OCI-LY7 (cell line): ENCODE data around the gene OR52N4. TPM values are rescaled to one million over a fixed set of nuclear protein-coding genes. Genes with fewer than 3 reads are reported as not detected.

Experiments used
- BruUV-seq: library from RNA; stranded (reverse); fragments of 400-500 nt; replicated peaks from 2 replicates; lab custom pipeline; 2021; lab: Mats Ljungman, UMichigan
- CTCF ChIA-PET: fragments of 300-600 bp; sonication (Branson Sonifier 250); formaldehyde crosslinking; loops from one replicate; lab custom pipeline; 2022; ENCODE audit warnings: antibody characterized with exemption; ENCODE audit not compliant: unreplicated experiment; lab: Charles Lee
- POLR2A ChIA-PET: fragments of 300-600 bp; sonication (Branson Sonifier 250); formaldehyde crosslinking; loops from one replicate; lab custom pipeline; 2022; ENCODE audit warnings: antibody characterized with exemption; lab: Charles Lee
- DNase-seq: peaks from one replicate; pipeline ENCODE4 v3.0.0-alpha.2; 2015; ENCODE audit warnings: low spot score
- H2AFZ ChIP-seq: fragments of 200-600 bp; sonication (generic), shearing (Covaris generic); 2 replicates; pipeline ENCODE4 v1.6.1; 2014; ENCODE audit warnings: mild to moderate bottlenecking, antibody characterized with exemption, low read length, moderate library complexity
- H3K27ac ChIP-seq: fragments of 200-600 bp; sonication (generic); 2 replicates; pipeline ENCODE4 v1.5.1; 2014; ENCODE audit warnings: mixed run types, low read depth, mild to moderate bottlenecking, moderate library complexity, low read length, inconsistent platforms; ENCODE audit not compliant: poor library complexity, severe bottlenecking
- H3K36me3 ChIP-seq: fragments of 200-600 bp; sonication (generic); 2 replicates; pipeline ENCODE4 v1.6.1; 2014; ENCODE audit warnings: mild to moderate bottlenecking, antibody characterized with exemption, low read length, moderate library complexity, mixed read lengths; ENCODE audit not compliant: insufficient read depth
- H3K4me1 ChIP-seq: fragments of 200-600 bp; sonication (generic); 2 replicates; pipeline ENCODE4 v1.5.1; 2014; ENCODE audit warnings: mild to moderate bottlenecking, low read length; ENCODE audit not compliant: insufficient read depth, poor library complexity, severe bottlenecking
- H3K4me2 ChIP-seq: fragments of 200-600 bp; sonication (generic); 2 replicates; pipeline ENCODE4 v1.6.1; 2014; ENCODE audit warnings: mild to moderate bottlenecking, low read length
- H3K4me3 ChIP-seq: fragments of 200-600 bp; sonication (generic); 2 replicates; pipeline ENCODE4 v1.5.1; 2014; ENCODE audit warnings: mild to moderate bottlenecking, low read depth, low read length; ENCODE audit not compliant: poor library complexity, severe bottlenecking
- H3K79me2 ChIP-seq: fragments of 200-600 bp; sonication (generic); 2 replicates; pipeline ENCODE4 v1.6.1; 2016; ENCODE audit warnings: low read depth, mild to moderate bottlenecking, low read length, moderate library complexity, mixed read lengths; ENCODE audit not compliant: insufficient read depth
- H3K9me2 ChIP-seq: fragments of 200-600 bp; sonication (generic); 2 replicates; pipeline ENCODE4 v1.6.1; 2016; ENCODE audit warnings: mild to moderate bottlenecking, low read length, mixed read lengths; ENCODE audit not compliant: insufficient read depth
- H3K9me3 ChIP-seq: fragments of 200-600 bp; sonication (generic); 2 replicates; pipeline ENCODE4 v1.6.1; 2014; ENCODE audit warnings: mild to moderate bottlenecking, mixed run types, low read length, mixed read lengths
- H4K20me1 ChIP-seq: fragments of 200-600 bp; sonication (generic); 2 replicates; pipeline ENCODE4 v1.6.1; 2014; ENCODE audit warnings: mild to moderate bottlenecking, antibody characterized with exemption, low read length, moderate library complexity, mixed read lengths; ENCODE audit not compliant: insufficient read depth
- EZH2phosphoT487 ChIP-seq: fragments of 200-600 bp; sonication (generic); IDR thresholded peaks from 2 replicates; pipeline ENCODE4 v1.6.1; 2018; ENCODE audit warnings: low read depth, borderline replicate concordance, mild to moderate bottlenecking, mixed run types, antibody characterized with exemption, low read length, moderate library complexity, mixed read lengths
- intact Hi-C: fragments of 100-400 bp; cut with micrococcal nuclease; formaldehyde crosslinking; loops from one replicate; pipeline ENCODE4 v1.10.0; 2022; ENCODE audit not compliant: unreplicated experiment
- total RNA-seq, 2 experiments: library from RNA; depleted of rRNA in 1 of 2; stranded (reverse); fragments of >200 nt in 1 of 2; shearing (Covaris generic) in 1 of 2; gene quantifications; 2 replicates each; pipeline ENCODE4 v1.2.3, GENCODE V29; 2014 to 2022
- TF ChIP-seq, protein P1 (sequence below): fragments of 200-600 bp; sonication (generic); conservative IDR thresholded peaks from 2 replicates; pipeline ENCODE4 v1.5.1; 2014; ENCODE audit warnings: mild to moderate bottlenecking, antibody characterized with exemption, low read length, moderate library complexity, mixed read lengths

OR52N4 gene
- total RNA-seq, 2 experiments from 2014 or later: not detected

DNA sequence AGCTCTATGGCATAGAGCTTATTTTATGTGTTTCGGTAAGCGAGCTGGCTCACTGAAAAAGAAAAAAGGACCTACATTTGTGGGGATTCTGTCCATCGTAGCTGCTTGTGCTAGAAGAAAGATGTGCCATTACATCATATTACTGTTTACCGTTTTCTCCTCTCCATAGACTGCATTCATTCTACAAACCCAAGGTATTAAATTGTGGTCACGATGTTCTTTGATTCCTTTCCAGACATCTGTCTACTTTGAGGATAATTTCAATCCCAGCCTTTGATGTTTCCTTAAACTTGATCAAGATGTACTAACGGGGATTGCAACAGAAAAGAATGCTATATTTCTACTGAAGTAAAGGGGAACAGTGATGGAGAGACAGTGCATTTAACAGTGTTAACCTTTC, 42.5 kb downstream of the OR52N4 start:
- Histone ChIP-seq H3K4me2 (no peak overlapping the region), H2AFZ (no peak overlapping the region), H4K20me1 (no peaks in the 10 kb centered on the region), H3K4me1 (no peaks in the 10 kb centered on the region), H3K4me3 (no peak overlapping the region), H3K9me2 (no peaks in the 10 kb centered on the region), H3K36me3 (no peaks in the 10 kb centered on the region), H3K27ac (no peak overlapping the region), H3K79me2 (no peaks in the 10 kb centered on the region), H3K9me3 (no peaks in the 10 kb centered on the region)
- CTCF ChIA-PET: no interaction called here
- POLR2A ChIA-PET: interaction anchor here (0.7 kb wide), 2 partner anchors 59 to 1169 kb away, joined by 3 to 4 read pairs; no protein-coding TSS in a partner anchor
- DNase-seq: no peak
- intact Hi-C loops: no loop called here
- BruUV-seq: no TSS peak
- TF ChIP-seq, protein P1, sequence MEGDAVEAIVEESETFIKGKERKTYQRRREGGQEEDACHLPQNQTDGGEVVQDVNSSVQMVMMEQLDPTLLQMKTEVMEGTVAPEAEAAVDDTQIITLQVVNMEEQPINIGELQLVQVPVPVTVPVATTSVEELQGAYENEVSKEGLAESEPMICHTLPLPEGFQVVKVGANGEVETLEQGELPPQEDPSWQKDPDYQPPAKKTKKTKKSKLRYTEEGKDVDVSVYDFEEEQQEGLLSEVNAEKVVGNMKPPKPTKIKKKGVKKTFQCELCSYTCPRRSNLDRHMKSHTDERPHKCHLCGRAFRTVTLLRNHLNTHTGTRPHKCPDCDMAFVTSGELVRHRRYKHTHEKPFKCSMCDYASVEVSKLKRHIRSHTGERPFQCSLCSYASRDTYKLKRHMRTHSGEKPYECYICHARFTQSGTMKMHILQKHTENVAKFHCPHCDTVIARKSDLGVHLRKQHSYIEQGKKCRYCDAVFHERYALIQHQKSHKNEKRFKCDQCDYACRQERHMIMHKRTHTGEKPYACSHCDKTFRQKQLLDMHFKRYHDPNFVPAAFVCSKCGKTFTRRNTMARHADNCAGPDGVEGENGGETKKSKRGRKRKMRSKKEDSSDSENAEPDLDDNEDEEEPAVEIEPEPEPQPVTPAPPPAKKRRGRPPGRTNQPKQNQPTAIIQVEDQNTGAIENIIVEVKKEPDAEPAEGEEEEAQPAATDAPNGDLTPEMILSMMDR: no peak
- no peak for TF ChIP-seq EZH2phosphoT487

DNA sequence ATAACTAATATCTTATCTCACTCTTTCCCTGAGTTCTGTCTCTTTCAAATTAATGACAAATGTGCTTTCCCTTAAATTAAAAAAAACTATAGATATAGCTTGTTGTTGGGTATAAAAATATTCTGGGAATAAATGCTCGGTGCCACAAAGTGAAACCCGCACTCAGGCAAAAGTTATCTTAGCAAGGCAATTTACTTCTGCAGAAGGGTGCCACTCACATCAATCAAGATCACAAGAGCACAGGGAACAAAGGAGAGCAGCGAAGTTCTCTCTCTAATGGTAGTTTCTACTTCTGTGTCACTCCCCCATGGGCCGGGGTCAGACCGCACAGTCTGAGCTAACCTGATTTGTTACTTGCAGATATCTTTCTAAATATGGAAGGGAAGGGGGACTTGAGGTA, 49.9 kb downstream of the OR52N4 start:
- Histone ChIP-seq H3K9me3 (no peaks in the 10 kb centered on the region), H3K9me2 (no peaks in the 10 kb centered on the region), H3K36me3 (no peaks in the 10 kb centered on the region), H3K4me3 (no peak overlapping the region), H3K79me2 (no peaks in the 10 kb centered on the region), H4K20me1 (no peaks in the 10 kb centered on the region), H2AFZ (no peak overlapping the region), H3K4me1 (no peaks in the 10 kb centered on the region), H3K27ac (no peak overlapping the region), H3K4me2 (no peak overlapping the region)
- CTCF ChIA-PET: no interaction called here
- TF ChIP-seq, protein P1: no peak
- no peak for TF ChIP-seq EZH2phosphoT487
- BruUV-seq: no TSS peak
- intact Hi-C loops: no loop called here
- POLR2A ChIA-PET: no interaction called here
- no peak for DNase-seq

Other genes with a start within 250 kb of the OR52N4 start
- gene UBQLN3, start 244.3 kb upstream of the OR52N4 start, total RNA-seq (2014; rRNA removed; shearing (Covaris generic)): not detected in 2 replicates
- not detected in 2 replicates for gene UBQLN3, start 244.3 kb upstream of the OR52N4 start, total RNA-seq (2022)
- gene UBQLNL, start 237.5 kb upstream of the OR52N4 start, total RNA-seq (2014; rRNA removed; shearing (Covaris generic)): 0.05 TPM in 1 of 2 replicates, not detected in the other
- 0.13 and 0.15 TPM in 2 replicates for gene UBQLNL, start 237.5 kb upstream of the OR52N4 start, total RNA-seq (2022)
- gene OR52H1, start 205.7 kb upstream of the OR52N4 start, total RNA-seq (2014; rRNA removed; shearing (Covaris generic)): 0.60 TPM in 1 of 2 replicates, not detected in the other
- not detected in 2 replicates for gene OR52H1, start 205.7 kb upstream of the OR52N4 start, total RNA-seq (2022)
- gene OR52B6, start 173.4 kb upstream of the OR52N4 start, total RNA-seq (2014; rRNA removed; shearing (Covaris generic)): not detected in 2 replicates
- not detected in 2 replicates for gene OR52B6, start 173.4 kb upstream of the OR52N4 start, total RNA-seq (2022)
- not detected in 2 replicates for gene TRIM6, start 157.6 kb upstream of the OR52N4 start, total RNA-seq (2014; rRNA removed; shearing (Covaris generic))
- not detected in 2 replicates for gene TRIM6, start 157.6 kb upstream of the OR52N4 start, total RNA-seq (2022)
- 8.4 and 12.0 TPM in 2 replicates for gene TRIM34, start 129.2 kb upstream of the OR52N4 start, total RNA-seq (2014; rRNA removed; shearing (Covaris generic))
- gene TRIM34, start 129.2 kb upstream of the OR52N4 start, total RNA-seq (2022): 12.4 and 13.1 TPM in 2 replicates
- gene TRIM5, start 69.2 kb upstream of the OR52N4 start, total RNA-seq (2014; rRNA removed; shearing (Covaris generic)): 16.6 and 19.6 TPM in 2 replicates
- gene TRIM5, start 69.2 kb upstream of the OR52N4 start, total RNA-seq (2022): 22.5 and 25.5 TPM in 2 replicates
- 28.5 and 42.7 TPM in 2 replicates for gene TRIM22, start 64.5 kb upstream of the OR52N4 start, total RNA-seq (2014; rRNA removed; shearing (Covaris generic))
- gene TRIM22, start 64.5 kb upstream of the OR52N4 start, total RNA-seq (2022): 41.6 and 49.7 TPM in 2 replicates
- gene OR56B1, start 17.8 kb upstream of the OR52N4 start, total RNA-seq (2014; rRNA removed; shearing (Covaris generic)): 0.06 TPM in 1 of 2 replicates, not detected in the other
- not detected in 2 replicates for gene OR56B1, start 17.8 kb upstream of the OR52N4 start, total RNA-seq (2022)
- not detected in 2 replicates for gene OR52N5, start 29.1 kb downstream of the OR52N4 start, total RNA-seq (2014; rRNA removed; shearing (Covaris generic))
- not detected in 2 replicates for gene OR52N5, start 29.1 kb downstream of the OR52N4 start, total RNA-seq (2022)
- not detected in 2 replicates for gene OR52N1, start 37.0 kb downstream of the OR52N4 start, total RNA-seq (2014; rRNA removed; shearing (Covaris generic))
- gene OR52N1, start 37.0 kb downstream of the OR52N4 start, total RNA-seq (2022): not detected in 2 replicates
- not detected in 2 replicates for gene OR52N2, start 54.7 kb downstream of the OR52N4 start, total RNA-seq (2014; rRNA removed; shearing (Covaris generic))
- gene OR52N2, start 54.7 kb downstream of the OR52N4 start, total RNA-seq (2022): not detected in 2 replicates
- not detected in 2 replicates for gene OR52E6, start 87.7 kb downstream of the OR52N4 start, total RNA-seq (2014; rRNA removed; shearing (Covaris generic))
- gene OR52E6, start 87.7 kb downstream of the OR52N4 start, total RNA-seq (2022): not detected in 2 replicates
- not detected in 2 replicates for gene OR52E8, start 103.4 kb downstream of the OR52N4 start, total RNA-seq (2014; rRNA removed; shearing (Covaris generic))
- gene OR52E8, start 103.4 kb downstream of the OR52N4 start, total RNA-seq (2022): not detected in 2 replicates
- gene OR52E4, start 126.4 kb downstream of the OR52N4 start, total RNA-seq (2014; rRNA removed; shearing (Covaris generic)): not detected in 2 replicates
- gene OR52E4, start 126.4 kb downstream of the OR52N4 start, total RNA-seq (2022): not detected in 2 replicates
- gene OR52E5, start 139.0 kb downstream of the OR52N4 start, total RNA-seq (2014; rRNA removed; shearing (Covaris generic)): not detected in 2 replicates
- not detected in 2 replicates for gene OR52E5, start 139.0 kb downstream of the OR52N4 start, total RNA-seq (2022)
- not detected in 2 replicates for gene OR56A3, start 188.0 kb downstream of the OR52N4 start, total RNA-seq (2014; rRNA removed; shearing (Covaris generic))
- gene OR56A3, start 188.0 kb downstream of the OR52N4 start, total RNA-seq (2022): not detected in 2 replicates
- gene OR56A5, start 214.3 kb downstream of the OR52N4 start, total RNA-seq (2014; rRNA removed; shearing (Covaris generic)): not detected in 2 replicates
- not detected in 2 replicates for gene OR56A5, start 214.3 kb downstream of the OR52N4 start, total RNA-seq (2022)
- gene OR52L1, start 232.7 kb downstream of the OR52N4 start, total RNA-seq (2014; rRNA removed; shearing (Covaris generic)): not detected in 2 replicates
- not detected in 2 replicates for gene OR52L1, start 232.7 kb downstream of the OR52N4 start, total RNA-seq (2022)